HepG2 (cell line): Measurements from ENCODE around the gene TCEANC. TPM values are rescaled to one million over a fixed set of nuclear protein-coding genes. Genes with fewer than 3 reads are reported as not detected.

Experiments
- ATAC-seq: fragments of 200-7000 bp; cut with Tn5 transposase; 3 replicates; pipeline ENCODE4 v1.9.1; 2020; ENCODE audit warnings: mild to moderate bottlenecking, moderate library complexity
- BruUV-seq: library from RNA; stranded (reverse); fragments of 400-500 nt; replicated peaks from 2 replicates; lab custom pipeline; 2021; lab: Mats Ljungman, UMichigan
- CTCF ChIA-PET: fragments of 300-600 bp; formaldehyde crosslinking; extraction: SDS; loops from one replicate; lab custom pipeline; 2021; ENCODE audit warnings: low total read pairs, inconsistent platforms, low intra/inter-chr PET ratio; lab: Yijun Ruan, JAX
- POLR2A ChIA-PET: fragments of 350-600 bp; sonication (Branson Sonifier 250); formaldehyde crosslinking; loops from one replicate; lab custom pipeline; 2020; ENCODE audit warnings: antibody characterized with exemption, inconsistent platforms; lab: Yijun Ruan, JAX
- DNase-seq: peaks from one replicate; pipeline ENCODE4 v3.0.0-alpha.2; 2015; ENCODE audit warnings: low spot score
- FAIRE-seq: peaks from 3 replicates; lab custom pipeline; 2011; peaks lifted over from hg19 to GRCh38; lab: Jason Lieb, UNC
- H2AFZ ChIP-seq: one replicate; pipeline ENCODE4 v1.6.1; 2011; ENCODE audit warnings: low read length, inconsistent platforms
- H3K27ac ChIP-seq: fragments of 300-600 bp; 3 replicates; pipeline ENCODE4 v1.8.0; 2011; ENCODE audit warnings: mixed run types, mild to moderate bottlenecking, mixed read lengths, low read length, inconsistent platforms; ENCODE audit not compliant: insufficient read depth; ENCODE audit errors: extremely low read length
- H3K27me3 ChIP-seq, 2 experiments: fragments of 200-600 bp in 1 of 2; 2 replicates in 1 of 2; 3 replicates in 1 of 2; pipeline versions ENCODE4 v1.6.0 to v1.8.0; 2011; ENCODE audit warnings: low read length in 2 of 2, mild to moderate bottlenecking in 2 of 2, moderate library complexity in 2 of 2, inconsistent platforms in 1 of 2; ENCODE audit not compliant: insufficient read depth in 2 of 2, control insufficient read depth in 1 of 2
- H3K36me3 ChIP-seq, 2 experiments: fragments of 200-600 bp in 1 of 2; replicated peaks in 1 of 2; 2 replicates in 1 of 2; 3 replicates in 1 of 2; pipeline versions ENCODE4 v1.5.1 to v1.8.0; 2011; ENCODE audit warnings: low read length in 2 of 2, inconsistent platforms in 1 of 2; ENCODE audit not compliant: insufficient read depth in 2 of 2, control insufficient read depth in 1 of 2
- H3K4me1 ChIP-seq: 2 replicates; pipeline ENCODE4 v1.5.1; 2012; ENCODE audit warnings: low read length, inconsistent platforms; ENCODE audit not compliant: insufficient read depth
- H3K4me2 ChIP-seq: 2 replicates; pipeline ENCODE4 v1.6.0; 2011; ENCODE audit warnings: low read depth, low read length, inconsistent platforms
- H3K4me3 ChIP-seq, 3 experiments: fragments of 200-600 bp in 1 of 3; sonication (generic), shearing (Covaris generic) in 1 of 3; replicated peaks in 1 of 3; 2 replicates each; pipeline ENCODE4 v1.5.1; 2011 to 2016; ENCODE audit warnings: low read length in 3 of 3, inconsistent platforms in 2 of 3, low read depth in 2 of 3, mild to moderate bottlenecking in 2 of 3, control low read depth in 1 of 3, mixed read lengths in 1 of 3; ENCODE audit not compliant: insufficient read depth in 1 of 3
- H3K79me2 ChIP-seq: one replicate; pipeline ENCODE4 v1.6.1; 2011; ENCODE audit warnings: low read length, inconsistent platforms; ENCODE audit not compliant: insufficient read depth
- H3K9ac ChIP-seq: 2 replicates; pipeline ENCODE4 v1.6.0; 2011; ENCODE audit warnings: mild to moderate bottlenecking, low read depth, low read length, inconsistent platforms; ENCODE audit not compliant: insufficient read depth
- H3K9me3 ChIP-seq: 2 replicates; pipeline ENCODE4 v1.5.1; 2012; ENCODE audit warnings: mild to moderate bottlenecking, low read length
- H4K20me1 ChIP-seq: 2 replicates; pipeline ENCODE4 v1.6.0; 2011; ENCODE audit warnings: inconsistent platforms, mild to moderate bottlenecking, low read length, moderate library complexity; ENCODE audit not compliant: insufficient read depth
- CENPT ChIP-seq: sonication (generic); formaldehyde crosslinking; IDR thresholded peaks from 2 replicates; pipeline ENCODE4 v1.8.0; 2022; ENCODE audit warnings: low read depth, mild to moderate bottlenecking, moderate library complexity, missing genetic modification reagents
- DZIP1 ChIP-seq: sonication (generic); formaldehyde crosslinking; IDR thresholded peaks from 2 replicates; pipeline ENCODE4 v1.5.0; 2020; ENCODE audit warnings: mild to moderate bottlenecking, missing genetic modification reagents
- KDM2A ChIP-seq: sonication (generic); formaldehyde crosslinking; IDR thresholded peaks from 2 replicates; pipeline ENCODE4 v1.4.0; 2020; ENCODE audit warnings: low read depth, missing genetic modification reagents, borderline replicate concordance
- TEF ChIP-seq: sonication (generic); formaldehyde crosslinking; IDR thresholded peaks from 2 replicates; pipeline ENCODE4 v1.5.0; 2020; ENCODE audit warnings: missing genetic modification reagents
- XBP1 ChIP-seq: sonication (generic); formaldehyde crosslinking; IDR thresholded peaks from 2 replicates; pipeline ENCODE4 v1.5.0; 2020; ENCODE audit warnings: missing genetic modification reagents
- ZC3H13 ChIP-seq: sonication (generic); formaldehyde crosslinking; IDR thresholded peaks from 2 replicates; pipeline ENCODE4 v1.8.1; 2023; ENCODE audit warnings: mild to moderate bottlenecking, missing genetic modification reagents, moderate library complexity
- ZNF10 ChIP-seq: sonication (generic); formaldehyde crosslinking; IDR thresholded peaks from 2 replicates; pipeline ENCODE4 v1.4.0; 2020; ENCODE audit warnings: mild to moderate bottlenecking, low read depth, missing genetic modification reagents, borderline replicate concordance
- ZNF333 ChIP-seq: sonication (generic); formaldehyde crosslinking; IDR thresholded peaks from 2 replicates; pipeline ENCODE4 v1.4.0; 2020; ENCODE audit warnings: mild to moderate bottlenecking, missing genetic modification reagents, borderline replicate concordance
- ZNF549 ChIP-seq: sonication (generic); formaldehyde crosslinking; IDR thresholded peaks from 2 replicates; pipeline ENCODE4 v1.5.0; 2020; ENCODE audit warnings: missing genetic modification reagents
- ZNF557 ChIP-seq: sonication (generic); formaldehyde crosslinking; IDR thresholded peaks from 2 replicates; pipeline ENCODE4 v1.4.0; 2020; ENCODE audit warnings: missing genetic modification reagents
- WGBS: methylation state at CpG from one replicate; pipeline ENCODE4 v1.1.6; 2017; ENCODE audit warnings: low lambda C conversion rate; 5-methylcytosine and 5-hydroxymethylcytosine counted together
- in situ Hi-C: cut with HindIII; loops from 2 replicates; pipeline ENCODE4 v1.10.0; 2017; ENCODE audit warnings: low pct_unique_long_range_greater_than_20kb; ENCODE audit not compliant: extremely low pct_ligation_motif_present
- intact Hi-C: fragments of 100-400 bp; cut with micrococcal nuclease; formaldehyde crosslinking; loops from one replicate; pipeline ENCODE4 v1.10.0; 2022; ENCODE audit not compliant: unreplicated experiment
- polyA plus RNA-seq, 8 experiments: library from polyadenylated mRNA; depleted of rRNA in 3 of 8; stranded (reverse) in 7 of 8; unstranded in 1 of 8; fragments of >200 nt; fragmentation: Illumina TruSeq in 4 of 8; extraction: Trizol in 4 of 8; gene quantifications; 2 replicates each; pipeline versions ENCODE4 v1.2.1 to v1.2.3, GENCODE V29; 2011 to 2016; ENCODE audit warnings: low read depth in 4 of 8, missing spikeins in 1 of 8, mixed read lengths in 1 of 8; ENCODE audit not compliant: insufficient read depth in 1 of 8
- total RNA-seq, 5 experiments: library from RNA; depleted of rRNA; stranded (reverse); fragments of >200 nt; fragmentation: Illumina TruSeq; extraction: Trizol; gene quantifications; 2 replicates each; pipeline ENCODE4 v1.2.3, GENCODE V29; 2016; ENCODE audit warnings: low read depth in 1 of 5

TCEANC gene
- total and polyA plus RNA-seq, 2 of the 13 experiments (the other 11 are each of a cell fraction or from before 2014, with no cell fraction given): 0.51 to 0.97 TPM

- Histone ChIP-seq H2AFZ (no peak overlapping the region), H3K79me2 (no peaks in the 10 kb centered on the region), H3K4me3 (no peak overlapping the region), H3K27ac (no peak overlapping the region)
- in situ Hi-C loops: no loop called here
- FAIRE-seq (no peak), ATAC-seq (no peak)
- POLR2A ChIA-PET: no interaction called here
- no peak for TF ChIP-seq TEF
- TF ChIP-seq, all 625 proteins: peak for 0
- no TSS peak for BruUV-seq
- Histone ChIP-seq H3K9me3 (no peaks in the 10 kb centered on the region), H3K27me3 (no peaks in the 10 kb centered on the region; a peak in 1 of 5 replicates), H3K9ac (no peak overlapping the region), H4K20me1 (no peaks in the 10 kb centered on the region), H3K36me3 (no peaks in the 10 kb centered on the region), H3K4me1 (no peaks in the 10 kb centered on the region), H3K4me2 (no peak overlapping the region)
- no peak for DNase-seq
- CTCF ChIA-PET: no interaction called here
- intact Hi-C loops: no loop called here
Observed at GRCh38 chrX:13614154-13614553, 38.8 kb upstream of the TCEANC start.

- Histone ChIP-seq H3K4me3 (no peak overlapping the region), H3K4me1 (no peaks in the 10 kb centered on the region), H3K4me2 (no peak overlapping the region), H4K20me1 (no peaks in the 10 kb centered on the region), H3K9ac (no peak overlapping the region), H3K79me2 (no peaks in the 10 kb centered on the region), H2AFZ (no peak overlapping the region), H3K27me3 (no peaks in the 10 kb centered on the region), H3K36me3 (no peaks in the 10 kb centered on the region), H3K9me3 (no peaks in the 10 kb centered on the region), H3K27ac (no peak overlapping the region)
- intact Hi-C loops (no loop called here), in situ Hi-C loops (no loop called here)
- ChIA-PET POLR2A (no interaction called here), CTCF (no interaction called here)
- FAIRE-seq: no peak
- no TSS peak for BruUV-seq
- no peak for ATAC-seq
- no peak for DNase-seq
- TF ChIP-seq XBP1 (CRISPR knock-in tag): no peak
- TF ChIP-seq ZNF549 (CRISPR knock-in tag): no peak
- no peak for TF ChIP-seq ZC3H13 (CRISPR knock-in tag)
- no peak for TF ChIP-seq ZNF10 (CRISPR knock-in tag)
- TF ChIP-seq ZNF333 (CRISPR knock-in tag): no peak
- no peak for TF ChIP-seq ZNF557 (CRISPR knock-in tag)
- no peak for TF ChIP-seq KDM2A (CRISPR knock-in tag)
- TF ChIP-seq DZIP1: no peak
- TF ChIP-seq CENPT: no peak
- 0% methylated on average over 1 of the region's 1 CpG for WGBS
Observed at GRCh38 chrX:13620207-13620606, 32.7 kb upstream of the TCEANC start.
